B cell (primary cell): Measurements from ENCODE around the gene PCDH9. TPM values are rescaled to one million over a fixed set of nuclear protein-coding genes. Genes with fewer than 3 reads are reported as not detected.

Source experiments
- ATAC-seq: fragments of 200-7000 bp; cut with Tn5 transposase; one replicate; pipeline ENCODE4 v1.10.0; 2021; ENCODE audit warnings: low read depth, mild to moderate bottlenecking, moderate number of reproducible peaks, moderate library complexity
- CTCF ChIA-PET: fragments of 350-600 bp; sonication (Branson Sonifier 250); formaldehyde crosslinking; loops from one replicate; lab custom pipeline; 2021; ENCODE audit warnings: antibody characterized with exemption, inconsistent platforms; lab: Charles Lee
- POLR2A ChIA-PET: fragments of 350-600 bp; sonication (Branson Sonifier 250); formaldehyde crosslinking; loops from one replicate; lab custom pipeline; 2021; ENCODE audit warnings: antibody characterized with exemption; lab: Charles Lee
- DNase-seq: peaks from one replicate; pipeline ENCODE4 v3.0.0; 2013
- H2AFZ ChIP-seq: 2 replicates; pipeline ENCODE4 v1.6.1; 2012; ENCODE audit warnings: mild to moderate bottlenecking, low read depth, low read length; ENCODE audit not compliant: insufficient read depth, poor library complexity, severe bottlenecking
- H3K27ac ChIP-seq, 2 donors: 1 replicate in 1 of 2; 2 replicates in 1 of 2; pipeline ENCODE4 v1.5.1; 2012 to 2013; ENCODE audit warnings: low read length in 2 of 2, mild to moderate bottlenecking in 2 of 2, moderate library complexity in 1 of 2
- H3K27me3 ChIP-seq, 4 experiments: fragments of 200-600 bp in 1 of 4; sonication (generic) in 1 of 4; replicated peaks in 1 of 4; 1 replicate in 2 of 4; 2 replicates in 2 of 4; pipeline versions ENCODE4 v1.6.1 to v1.7.0; 2013 to 2016; ENCODE audit warnings: low read length in 3 of 4, mild to moderate bottlenecking in 2 of 4, mixed read lengths in 1 of 4, moderate library complexity in 1 of 4; ENCODE audit not compliant: insufficient read depth in 4 of 4, control insufficient read depth in 3 of 4; ENCODE audit errors: control extremely low read depth in 1 of 4
- H3K36me3 ChIP-seq, 2 experiments: replicated peaks in 1 of 2; 1 replicate in 1 of 2; 2 replicates in 1 of 2; pipeline versions ENCODE4 v1.6.1 to v1.7.1; 2013; ENCODE audit warnings: low read length in 1 of 2; ENCODE audit not compliant: insufficient read depth in 2 of 2, control insufficient read depth in 1 of 2; ENCODE audit errors: control extremely low read depth in 1 of 2, extremely low read depth in 1 of 2
- H3K4me1 ChIP-seq, 2 donors: fragments of 200-600 bp in 1 of 2; sonication (generic) in 1 of 2; 1 replicate in 1 of 2; 2 replicates in 1 of 2; pipeline versions ENCODE4 v1.5.1 to v1.6.1; 2013 to 2017; ENCODE audit warnings: low read length in 2 of 2; ENCODE audit not compliant: control insufficient read depth in 2 of 2, insufficient read depth in 2 of 2
- H3K4me2 ChIP-seq: replicated peaks from 2 replicates; pipeline ENCODE3; 2012; ENCODE audit warnings: mild to moderate bottlenecking, low read depth, low read length; ENCODE audit not compliant: poor library complexity, severe bottlenecking
- H3K4me3 ChIP-seq, 5 experiments: fragments of 200-600 bp in 1 of 5; sonication (generic) in 1 of 5; 1 replicate in 3 of 5; 2 replicates in 2 of 5; pipeline versions ENCODE4 v1.5.1 to v1.7.0; 2011 to 2016; ENCODE audit warnings: low read length in 4 of 5, mild to moderate bottlenecking in 4 of 5, low read depth in 2 of 5, control low read depth in 1 of 5, moderate library complexity in 1 of 5; ENCODE audit not compliant: insufficient read depth in 1 of 5; ENCODE audit errors: control extremely low read depth in 1 of 5, extremely low read depth in 1 of 5
- H3K79me2 ChIP-seq: fragments of 200-600 bp; sonication (generic); one replicate; pipeline ENCODE4 v1.6.0; 2016; ENCODE audit warnings: low read length; ENCODE audit not compliant: control insufficient read depth, insufficient read depth
- H3K9ac ChIP-seq: fragments of 200-600 bp; sonication (generic); 2 replicates; pipeline ENCODE4 v1.6.1; 2017; ENCODE audit warnings: mild to moderate bottlenecking, low read length, moderate library complexity
- H3K9me3 ChIP-seq, 3 donors: one replicate each; pipeline versions ENCODE4 v1.6.1 to v1.7.1; 2013; ENCODE audit warnings: low read length in 2 of 3; ENCODE audit not compliant: control insufficient read depth in 2 of 3, insufficient read depth in 1 of 3; ENCODE audit errors: control extremely low read depth in 1 of 3
- H4K20me1 ChIP-seq: 2 replicates; pipeline ENCODE4 v1.6.0; 2012; ENCODE audit warnings: mild to moderate bottlenecking, low read length; ENCODE audit not compliant: insufficient read depth, control insufficient read depth, poor library complexity, severe bottlenecking
- H3K27ac Mint-ChIP-seq: one replicate; pipeline ENCODE4 v1.8.0; 2021; ENCODE audit warnings: mixed read lengths
- H3K27me3 Mint-ChIP-seq: one replicate; pipeline ENCODE4 v1.8.0; 2021; ENCODE audit warnings: mixed read lengths
- H3K4me1 Mint-ChIP-seq: one replicate; pipeline ENCODE4 v1.8.0; 2021; ENCODE audit warnings: mixed read lengths
- H3K4me3 Mint-ChIP-seq: one replicate; pipeline ENCODE4 v1.8.0; 2021; ENCODE audit warnings: mixed read lengths
- H3K9me3 Mint-ChIP-seq: one replicate; pipeline ENCODE4 v1.8.0; 2022; ENCODE audit warnings: mixed read lengths; ENCODE audit not compliant: insufficient read depth
- CTCF ChIP-seq: fragments of 200-600 bp; IDR thresholded peaks from one replicate; pipeline ENCODE4 v1.8.0; 2022; ENCODE audit warnings: antibody characterized with exemption, mild to moderate bottlenecking
- EZH2 ChIP-seq: IDR thresholded peaks from 2 replicates; pipeline ENCODE4 v1.6.1; 2012; ENCODE audit warnings: borderline replicate concordance, low read depth, mild to moderate bottlenecking, moderate library complexity, low read length; ENCODE audit not compliant: insufficient read depth, poor library complexity, severe bottlenecking
- WGBS: methylation state at CpG from one replicate; pipeline ENCODE4 v1.1.5; 2013; ENCODE audit warnings: missing lambda C conversion rate; ENCODE audit not compliant: insufficient coverage; 5-methylcytosine and 5-hydroxymethylcytosine counted together
- intact Hi-C: fragments of 100-400 bp; cut with micrococcal nuclease; formaldehyde crosslinking; loops from one replicate; pipeline ENCODE4 v1.10.0; 2022
- polyA plus RNA-seq: library from polyadenylated mRNA; depleted of rRNA; stranded (reverse); fragments of >200 nt; gene quantifications from 2 replicates; pipeline ENCODE4 v1.2.3, GENCODE V29; 2012
- total RNA-seq, 2 donors: library from RNA; stranded (reverse); fragments of 120-200 nt in 1 of 2; gene quantifications; 1 replicate in 1 of 2; 2 replicates in 1 of 2; pipeline versions ENCODE4 v1.2.3 to v1.2.4, GENCODE V29; 2013 to 2022

PCDH9 gene
- total and polyA plus RNA-seq, 2 donors (not counting 1 experiment from before 2014, with no cell fraction given), result 13.1 to 21.8 TPM

DNA sequence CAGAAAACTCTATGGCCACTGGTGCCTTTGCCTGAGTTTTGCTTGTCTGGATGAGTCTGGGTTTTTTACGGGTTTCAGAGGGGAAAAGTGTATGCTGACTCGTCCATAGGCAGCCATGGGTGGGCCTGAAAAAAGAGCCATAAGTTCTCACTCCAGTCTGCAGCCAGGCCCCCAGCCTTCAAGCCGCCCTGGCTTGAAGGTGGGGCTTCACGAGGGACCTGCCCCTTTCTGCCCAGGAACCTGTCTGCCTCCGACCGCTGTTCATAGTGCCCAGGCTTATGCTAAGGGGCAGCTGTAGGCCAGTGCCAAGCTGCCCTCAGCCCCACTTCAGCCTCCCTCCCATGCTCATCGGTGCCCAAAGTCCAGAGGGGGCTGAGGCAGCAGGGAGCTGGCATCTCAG lies 385.2 kb downstream of the PCDH9 start:
- Histone ChIP-seq H4K20me1 (no peaks in the 10 kb centered on the region), H3K4me1 (peaks cover 0 to 4% of the 10 kb centered on the region in 2 donors), H3K27ac (no peak overlapping the region), H3K27me3 (no peaks in the 10 kb centered on the region), H3K9ac (no peak overlapping the region), H3K4me3 (no peak overlapping the region), H3K79me2 (no peaks in the 10 kb centered on the region), H3K9me3 (peaks cover 0 to 12% (median 0%) of the 10 kb centered on the region in 3 donors), H3K36me3 (no peaks in the 10 kb centered on the region), H3K4me2 (no peak overlapping the region), H2AFZ (no peak overlapping the region)
- ChIA-PET CTCF (no interaction called here), POLR2A (no interaction called here)
- ATAC-seq (no peak), DNase-seq (no peak)
- Mint-ChIP-seq H3K4me1 (peaks cover 2% of the 10 kb centered on the region), H3K27ac (no peak overlapping the region), H3K27me3 (no peaks in the 10 kb centered on the region), H3K4me3 (no peak overlapping the region), H3K9me3 (no peaks in the 10 kb centered on the region)
- TF ChIP-seq EZH2 (no peak), CTCF (no peak)
- intact Hi-C loops, result no loop called here
- 92% methylated on average over 7 of the region's 7 CpGs for WGBS

GRCh38 chr13:66842766-66843165 lies 387.4 kb downstream of the PCDH9 start:
- Histone ChIP-seq H3K4me1 (peaks cover 0 to 4% of the 10 kb centered on the region in 2 donors), H2AFZ (no peak overlapping the region), H3K27ac (no peak overlapping the region), H3K9ac (no peak overlapping the region), H3K9me3 (peaks cover 0 to 8% (median 0%) of the 10 kb centered on the region in 3 donors), H3K79me2 (no peaks in the 10 kb centered on the region), H4K20me1 (no peaks in the 10 kb centered on the region), H3K4me3 (no peak overlapping the region), H3K36me3 (no peaks in the 10 kb centered on the region), H3K27me3 (no peaks in the 10 kb centered on the region), H3K4me2 (no peak overlapping the region)
- Mint-ChIP-seq H3K27me3 (no peaks in the 10 kb centered on the region), H3K4me3 (no peak overlapping the region), H3K4me1 (peaks cover 2% of the 10 kb centered on the region), H3K9me3 (no peaks in the 10 kb centered on the region), H3K27ac (no peak overlapping the region)
- POLR2A ChIA-PET, result no interaction called here
- intact Hi-C loops, result no loop called here
- CTCF ChIA-PET, result no interaction called here
- TF ChIP-seq CTCF, result no peak
- TF ChIP-seq EZH2, result no peak
- DNase-seq, result no peak
- no peak for ATAC-seq
- WGBS, result 75% methylated on average over 2 of the region's 2 CpGs
